NCI-H146 treated with DMSO at 0.1 percent for 48 hours (cell line): Measurements from ENCODE around the gene GBP4.
"Not testable (repeated sequence)": the region's sequence is repeated elsewhere in the genome, so short reads cannot be mapped to it uniquely, and the experiment has no call there.

Source experiments
- DNase-seq: peaks from one replicate; lab custom pipeline; 2025; ENCODE audit not compliant: unreplicated experiment; lab: John Stamatoyannopoulos, UW

The GBP4 gene, protein sequence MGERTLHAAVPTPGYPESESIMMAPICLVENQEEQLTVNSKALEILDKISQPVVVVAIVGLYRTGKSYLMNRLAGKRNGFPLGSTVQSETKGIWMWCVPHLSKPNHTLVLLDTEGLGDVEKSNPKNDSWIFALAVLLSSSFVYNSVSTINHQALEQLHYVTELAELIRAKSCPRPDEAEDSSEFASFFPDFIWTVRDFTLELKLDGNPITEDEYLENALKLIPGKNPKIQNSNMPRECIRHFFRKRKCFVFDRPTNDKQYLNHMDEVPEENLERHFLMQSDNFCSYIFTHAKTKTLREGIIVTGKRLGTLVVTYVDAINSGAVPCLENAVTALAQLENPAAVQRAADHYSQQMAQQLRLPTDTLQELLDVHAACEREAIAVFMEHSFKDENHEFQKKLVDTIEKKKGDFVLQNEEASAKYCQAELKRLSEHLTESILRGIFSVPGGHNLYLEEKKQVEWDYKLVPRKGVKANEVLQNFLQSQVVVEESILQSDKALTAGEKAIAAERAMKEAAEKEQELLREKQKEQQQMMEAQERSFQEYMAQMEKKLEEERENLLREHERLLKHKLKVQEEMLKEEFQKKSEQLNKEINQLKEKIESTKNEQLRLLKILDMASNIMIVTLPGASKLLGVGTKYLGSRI

GRCh38 chr1:89198491-89199072 is at the start of gene GBP4:
GBP4 (minus strand) TSS chr1:89198942; CDS start chr1:89198834, 108 bp downstream.
- no peak for DNase-seq

DNA sequence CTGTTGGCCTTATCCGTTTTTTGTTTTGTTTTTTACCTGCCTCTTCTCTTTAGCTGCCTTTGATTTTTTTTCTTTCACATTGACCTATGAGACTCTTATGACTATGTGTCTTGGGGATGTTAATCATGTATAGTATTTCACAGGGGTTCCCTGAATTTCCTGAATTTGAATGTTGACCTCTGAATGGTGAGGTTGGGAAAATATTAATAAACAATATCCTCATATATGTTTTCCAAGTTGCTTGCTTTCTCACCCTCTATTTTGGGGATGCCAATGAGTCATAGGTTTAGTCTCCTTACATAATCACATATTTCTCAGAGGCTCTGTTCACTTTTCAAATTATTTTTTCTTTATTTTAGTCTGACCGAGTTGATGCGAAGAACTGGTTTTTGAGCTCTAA is 44.3 kb upstream of the GBP4 start:
- no peak for DNase-seq

GRCh38 chr1:89221341-89221740 is 22.6 kb upstream of the GBP4 start:
- DNase-seq: no peak

DNA sequence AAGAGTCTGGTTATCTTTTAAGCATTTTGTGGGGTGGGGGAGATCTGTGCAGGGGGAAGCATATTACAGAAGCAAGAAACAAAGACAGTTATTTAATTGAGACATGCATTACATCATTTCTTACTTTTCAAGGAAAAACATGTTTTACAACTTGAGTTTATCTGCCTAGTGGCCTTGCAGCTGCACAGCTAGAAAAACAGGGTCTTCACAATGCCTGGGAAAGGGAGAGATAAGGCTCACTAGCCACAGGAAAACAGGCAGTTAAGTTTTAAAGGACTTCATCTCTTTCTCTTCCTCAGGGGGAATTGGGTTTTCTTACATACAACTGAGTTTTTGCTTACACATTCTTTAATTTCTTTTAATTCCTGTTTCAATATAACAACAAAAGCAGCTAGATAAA is 21.1 kb upstream of the GBP4 start:
- DNase-seq: not testable (repeated sequence)

DNA sequence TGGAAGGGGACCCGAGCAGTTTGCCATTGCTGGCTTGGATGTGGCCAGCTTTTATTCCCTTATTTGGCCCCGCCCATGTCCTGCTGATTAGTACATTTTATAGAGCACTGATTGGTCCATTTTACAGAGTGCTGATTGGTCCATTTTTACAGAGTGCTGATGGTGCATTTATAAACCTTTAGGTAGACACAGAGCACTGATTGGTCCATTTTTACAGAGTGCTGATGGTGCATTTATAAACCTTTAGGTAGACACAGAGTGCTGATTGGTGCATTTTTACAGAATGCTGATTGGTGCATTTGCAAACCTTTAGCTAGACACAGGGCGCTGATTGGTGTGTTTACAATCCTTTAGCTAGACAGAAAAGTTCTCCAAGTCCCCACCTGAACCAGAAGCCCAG is 20.2 kb upstream of the GBP4 start:
- not testable (repeated sequence) for DNase-seq

DNA sequence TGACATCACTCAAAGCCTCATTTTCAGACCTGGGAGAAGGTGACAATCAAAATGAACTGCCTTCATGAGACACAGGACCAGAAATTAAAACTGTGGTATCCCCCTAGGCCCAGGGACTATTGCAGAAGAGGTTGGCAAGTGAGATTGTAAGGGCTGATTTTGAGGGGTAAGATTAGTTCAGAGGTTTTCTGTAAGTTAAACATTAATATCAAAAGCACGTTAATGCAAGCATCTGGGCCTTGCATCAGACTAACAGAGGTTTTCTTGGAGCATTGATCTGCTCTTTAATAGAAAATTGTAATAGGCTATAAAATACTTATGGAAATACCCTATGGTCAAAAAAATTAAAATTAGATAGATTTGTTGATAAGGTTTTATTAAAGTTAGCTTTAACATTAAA is 14.6 kb upstream of the GBP4 start:
- DNase-seq: no peak

- no peak for DNase-seq
These were observed 12.4 kb upstream of the GBP4 start for GRCh38 chr1:89211035-89211634.

DNA sequence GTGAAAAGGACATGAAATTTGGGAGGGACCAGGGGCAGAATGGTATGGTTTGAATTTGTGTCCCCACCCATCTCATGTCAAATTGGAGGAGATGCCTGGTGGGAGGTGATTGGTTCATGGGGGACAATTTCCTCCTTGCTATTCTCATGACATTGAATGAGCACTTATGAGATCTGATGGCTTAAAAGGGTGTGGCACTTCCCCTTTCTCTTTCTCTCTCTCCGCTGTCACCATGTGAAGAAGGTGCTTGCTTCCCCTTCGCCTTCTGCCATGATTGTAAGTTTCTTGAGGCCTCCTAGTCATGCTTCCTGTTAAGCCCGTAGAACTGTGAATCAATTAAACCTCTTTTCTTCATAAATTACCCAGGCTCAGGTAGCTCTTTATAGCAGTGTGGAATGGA is 7.6 kb upstream of the GBP4 start:
- DNase-seq: no peak

DNA sequence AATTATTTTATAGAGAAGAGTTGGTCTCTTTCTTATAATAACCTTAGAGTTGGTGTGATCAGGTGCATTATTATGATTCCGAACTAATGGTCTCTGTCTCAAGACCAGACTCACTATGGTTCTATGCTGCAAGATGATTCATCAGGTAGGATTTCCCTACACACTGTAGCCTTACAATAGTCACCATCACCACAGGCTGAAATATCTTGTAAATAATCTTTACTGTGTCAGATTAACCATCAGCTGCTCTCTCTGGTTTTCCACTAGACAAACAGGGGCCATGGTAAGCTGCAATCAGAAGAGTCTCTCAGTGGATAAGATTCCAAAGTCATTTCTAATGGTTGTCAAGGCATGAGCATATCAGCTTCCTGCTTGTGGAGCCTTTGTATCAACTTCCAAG is 4.4 kb upstream of the GBP4 start:
- no peak for DNase-seq

DNA sequence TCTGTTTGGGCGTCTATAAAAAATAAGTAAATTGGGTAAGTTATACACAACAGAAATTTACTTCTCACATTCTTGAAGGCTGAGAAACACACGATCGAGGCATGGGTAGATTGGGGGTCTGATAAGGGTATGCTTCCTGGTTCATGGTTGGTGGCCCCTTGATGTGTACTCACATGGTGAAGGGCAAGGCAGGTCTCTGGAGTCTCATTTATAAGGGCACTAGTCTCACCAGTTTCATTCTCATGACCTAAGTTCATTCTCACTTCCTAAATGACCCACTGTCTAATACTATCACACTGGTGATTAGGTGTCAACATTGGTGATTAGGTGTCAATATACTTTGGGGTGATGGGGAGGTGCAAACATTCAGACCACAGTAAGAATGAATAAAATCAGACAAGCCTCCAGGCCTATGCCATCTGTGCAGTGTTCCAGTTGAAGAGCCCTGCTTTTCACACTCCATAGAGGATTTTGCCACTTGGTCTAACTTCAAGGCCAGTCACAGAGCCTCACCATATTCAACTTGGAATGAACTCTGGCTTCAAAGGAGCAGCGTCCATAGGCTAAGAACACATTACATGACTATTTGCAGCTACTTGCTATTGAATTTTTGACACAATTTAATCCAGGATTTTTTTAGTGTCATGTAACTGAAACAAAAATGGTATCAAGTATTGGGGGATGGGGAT is 2.5 kb upstream of the GBP4 start:
- DNase-seq: no peak

GRCh38 chr1:89200663-89201062 is 1.9 kb upstream of the GBP4 start:
- DNase-seq: no peak

DNA sequence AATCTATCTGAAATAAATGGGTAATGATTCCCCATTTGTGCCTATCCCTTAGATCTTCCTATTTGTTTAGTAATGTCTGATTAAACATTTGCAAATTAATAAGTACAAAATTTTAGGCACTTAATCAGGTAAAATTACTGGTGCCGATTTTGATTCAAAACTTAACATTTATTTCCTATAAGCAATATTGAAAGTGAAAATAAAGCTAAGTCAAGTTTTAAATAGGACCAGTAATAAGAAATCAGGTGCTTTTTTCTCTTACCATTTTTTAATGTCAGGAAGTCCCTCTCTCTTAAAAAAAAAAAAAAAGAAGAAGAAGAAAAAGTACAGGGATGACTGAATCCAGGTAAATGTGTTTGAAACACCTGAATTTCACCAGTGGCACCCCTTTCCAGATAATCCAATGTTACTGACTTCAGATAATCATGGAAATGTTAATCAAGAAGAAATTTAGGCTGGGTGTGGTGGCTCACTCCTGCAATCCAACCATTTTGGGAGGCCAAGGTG is 836 bp upstream of the GBP4 start:
- DNase-seq: no peak

DNA sequence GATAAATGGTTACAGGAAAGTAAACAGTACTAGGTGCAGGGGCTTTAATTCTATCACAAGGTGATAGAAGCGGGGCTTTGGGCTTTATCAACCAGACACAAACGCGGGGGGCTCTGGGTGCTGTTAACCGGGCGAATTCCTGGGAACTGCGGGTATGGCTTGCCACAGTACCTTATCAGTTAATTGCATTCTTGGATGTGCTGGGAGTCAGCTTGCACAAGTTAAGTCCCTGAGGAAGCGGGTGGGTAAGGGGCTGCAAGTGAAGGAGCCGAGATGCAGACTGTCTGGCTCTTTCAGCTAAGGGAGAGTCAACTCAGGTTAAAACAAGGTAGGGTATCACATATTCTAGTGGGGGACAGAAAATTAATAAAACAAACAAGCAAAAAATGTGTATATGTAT is 661 bp downstream of the GBP4 start:
- DNase-seq: no peak

- no peak for DNase-seq
These were observed 3.3 kb downstream of the GBP4 start for GRCh38 chr1:89195476-89195875.

DNA sequence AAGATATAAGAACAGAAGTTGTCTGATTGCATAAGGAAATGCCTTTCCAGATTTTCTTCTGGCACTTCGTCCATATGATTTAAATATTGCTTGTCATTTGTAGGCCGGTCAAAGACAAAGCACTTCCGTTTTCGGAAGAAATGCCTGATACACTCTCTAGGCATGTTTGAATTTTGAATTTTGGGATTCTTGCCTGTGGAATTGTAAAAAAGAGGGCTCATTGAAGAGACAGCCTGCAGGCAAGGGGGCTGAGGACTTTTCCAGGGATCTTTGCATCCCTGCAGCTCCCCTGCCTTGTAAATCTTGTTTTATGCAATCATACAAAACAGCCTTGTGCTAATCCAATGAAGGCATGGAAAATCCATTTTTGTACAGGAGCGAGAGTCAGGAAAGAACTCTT is 7.4 kb downstream of the GBP4 start:
- DNase-seq: no peak

DNA sequence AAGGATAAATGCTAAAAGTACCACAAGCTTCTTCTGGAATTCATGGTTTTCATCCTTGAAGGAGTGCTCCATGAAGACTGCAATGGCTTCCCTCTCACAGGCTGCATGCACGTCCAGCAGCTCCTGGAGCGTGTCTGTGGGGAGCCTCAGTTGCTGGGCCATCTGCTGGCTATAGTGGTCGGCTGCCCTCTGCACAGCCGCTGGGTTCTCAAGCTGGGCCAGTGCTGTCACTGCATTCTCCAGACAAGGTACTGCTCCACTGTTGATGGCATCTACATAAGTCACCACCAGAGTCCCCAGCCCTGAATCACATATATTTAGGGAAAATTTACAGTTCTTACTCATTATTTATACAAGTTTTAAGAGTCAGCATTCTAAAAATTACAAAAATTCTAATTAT is 8.7 kb downstream of the GBP4 start:
- DNase-seq: no peak

GRCh38 chr1:89179343-89179742 is 19.4 kb downstream of the GBP4 start:
- DNase-seq: no peak

DNA sequence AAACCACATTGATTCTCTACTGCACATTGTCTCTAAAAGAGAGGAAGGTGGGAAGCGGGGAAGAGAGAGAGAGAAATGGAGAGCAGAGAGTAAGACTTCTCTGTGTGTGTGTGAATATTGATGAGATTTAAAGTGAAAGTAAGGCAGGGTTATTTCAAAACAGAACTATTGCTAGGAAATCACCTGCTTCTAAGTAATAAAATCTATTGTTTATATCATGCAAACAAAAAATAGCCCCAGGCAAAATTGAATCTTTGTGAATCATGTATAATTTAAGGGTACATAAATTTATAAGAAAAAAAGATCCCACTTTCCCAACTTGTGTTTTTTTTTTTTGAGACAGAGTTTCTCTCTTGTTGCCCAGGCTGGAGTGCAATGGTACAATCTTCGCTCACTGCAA is 21.8 kb downstream of the GBP4 start:
- no peak for DNase-seq

- DNase-seq: no peak
These were observed 23.0 kb downstream of the GBP4 start, which contains the start of gene GBP7 for GRCh38 chr1:89175601-89176256. GBP7 (minus strand) TSS chr1:89176003; CDS start chr1:89171935, 4,068 bp downstream.

- DNase-seq: no peak
These were observed 24.3 kb downstream of the GBP4 start for GRCh38 chr1:89174491-89174890.
